NB4 (cell line): ENCODE measurements around the gene KIF6.

Experiments
- DNase-seq: peaks from one replicate; pipeline ENCODE4 v3.0.0; 2010; ENCODE audit warnings: low read depth
- H3K4me3 ChIP-seq: one replicate; pipeline ENCODE4 v1.5.1; 2011; ENCODE audit warnings: mild to moderate bottlenecking, low read depth, low read length, moderate library complexity
- CTCF ChIP-seq: IDR thresholded peaks from one replicate; pipeline ENCODE4 v1.5.1; 2012; ENCODE audit warnings: low read depth, low read length
- MYC ChIP-seq: IDR thresholded peaks from 2 replicates; pipeline ENCODE4 v1.6.1; 2011; ENCODE audit warnings: low read depth, low read length
- POLR2A ChIP-seq: IDR thresholded peaks from 2 replicates; pipeline ENCODE4 v1.6.1; 2011; ENCODE audit warnings: mild to moderate bottlenecking; ENCODE audit not compliant: insufficient read length; ENCODE audit errors: extremely low read depth
- TF ChIP-seq, protein P1 (sequence below): IDR thresholded peaks from 2 replicates; pipeline ENCODE4 v1.6.1; 2011; ENCODE audit warnings: low read depth, low read length

KIF6 gene

DNA sequence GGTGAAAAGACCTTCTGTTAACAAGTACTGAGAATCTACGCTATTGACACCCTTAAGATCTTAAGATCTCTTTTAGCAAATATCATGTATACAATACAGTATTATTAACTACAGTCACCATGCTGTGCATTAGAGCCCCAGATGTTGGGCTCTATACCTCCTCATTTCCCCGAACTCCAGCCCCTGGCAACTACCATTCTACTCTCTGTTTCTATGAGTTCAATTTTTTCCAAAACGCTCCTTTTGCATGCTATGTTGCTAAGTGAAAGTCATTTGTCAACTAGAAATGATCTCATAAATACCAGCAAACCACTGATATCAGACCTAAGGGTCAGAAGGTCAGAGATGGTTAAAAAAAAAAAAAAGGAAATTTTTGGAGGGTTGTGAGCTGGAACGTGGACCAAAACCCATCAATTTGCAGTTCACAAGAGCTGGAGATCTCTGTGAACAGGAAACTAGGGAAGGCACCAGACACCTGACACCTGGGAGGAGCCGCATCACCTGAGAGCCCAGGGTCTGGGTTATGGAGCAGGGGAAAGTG lies 280.7 kb downstream of the KIF6 start:
- no peak for DNase-seq
- no peak overlapping the region for H3K4me3 ChIP-seq
- TF ChIP-seq MYC (no peak), POLR2A (no peak), CTCF (no peak)
- TF ChIP-seq, protein P1, sequence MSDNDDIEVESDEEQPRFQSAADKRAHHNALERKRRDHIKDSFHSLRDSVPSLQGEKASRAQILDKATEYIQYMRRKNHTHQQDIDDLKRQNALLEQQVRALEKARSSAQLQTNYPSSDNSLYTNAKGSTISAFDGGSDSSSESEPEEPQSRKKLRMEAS, result no peak

- no peak for DNase-seq
- no peak for TF ChIP-seq CTCF
- no peak for TF ChIP-seq MYC
- TF ChIP-seq, protein P1, result no peak
- TF ChIP-seq POLR2A, result no peak
- H3K4me3 ChIP-seq, result no peak overlapping the region
Observed at GRCh38 chr6:39441986-39442385, 283.2 kb downstream of the KIF6 start.

- DNase-seq, result no peak
- no peak overlapping the region for H3K4me3 ChIP-seq
- TF ChIP-seq MYC, result no peak
- no peak for TF ChIP-seq CTCF
- no peak for TF ChIP-seq POLR2A
- TF ChIP-seq, protein P1, result no peak
Observed at GRCh38 chr6:39441301-39441700, 283.9 kb downstream of the KIF6 start.

- DNase-seq, result no peak
- no peak overlapping the region for H3K4me3 ChIP-seq
- TF ChIP-seq, protein P1, result no peak
- no peak for TF ChIP-seq POLR2A
- TF ChIP-seq MYC, result no peak
- no peak for TF ChIP-seq CTCF
Observed at GRCh38 chr6:39440039-39440426, 285.2 kb downstream of the KIF6 start.

- TF ChIP-seq POLR2A (no peak), CTCF (no peak), MYC (no peak)
- TF ChIP-seq, protein P1, result no peak
- H3K4me3 ChIP-seq, result no peak overlapping the region
- no peak for DNase-seq
Observed at GRCh38 chr6:39439342-39440038, 285.7 kb downstream of the KIF6 start.
